ENCODE results near the gene TRPM6.
"Not testable (repeated sequence)": the region's sequence is repeated elsewhere in the genome, so short reads cannot be mapped to it uniquely, and the experiment has no call there.

Gene TRPM6

GRCh38 chr9:74855072-74855471, 32.6 kb downstream of the TRPM6 start:
- no peak for DNase-seq

GRCh38 chr9:74853024-74853423, 34.7 kb downstream of the TRPM6 start:
- not testable (repeated sequence) for DNase-seq

- DNase-seq: no peak
Measured at GRCh38 chr9:74848153-74848525, 39.6 kb downstream of the TRPM6 start.

GRCh38 chr9:74847478-74848152, 40.1 kb downstream of the TRPM6 start:
- no peak for DNase-seq

- no peak for DNase-seq
Measured at GRCh38 chr9:74846766-74847165, 41.0 kb downstream of the TRPM6 start.

GRCh38 chr9:74838351-74838750, 49.4 kb downstream of the TRPM6 start:
- no peak for DNase-seq

GRCh38 chr9:74824654-74825053, 63.1 kb downstream of the TRPM6 start:
- DNase-seq: no peak

GRCh38 chr9:74821636-74822035, 66.1 kb downstream of the TRPM6 start:
- no peak for DNase-seq

GRCh38 chr9:74817816-74818215, 69.9 kb downstream of the TRPM6 start:
- no peak for DNase-seq

- DNase-seq: no peak
Measured at GRCh38 chr9:74817281-74817810, 70.4 kb downstream of the TRPM6 start.

- DNase-seq: no peak
Measured at GRCh38 chr9:74810200-74810599, 77.5 kb downstream of the TRPM6 start.

- no peak for DNase-seq
Measured at GRCh38 chr9:74804018-74804385, 83.7 kb downstream of the TRPM6 start.

GRCh38 chr9:74803376-74804017, 84.2 kb downstream of the TRPM6 start:
- no peak for DNase-seq

- DNase-seq: peak; percentile 13
Measured at GRCh38 chr9:74800226-74800625, 87.5 kb downstream of the TRPM6 start.

- no peak for DNase-seq
Measured at GRCh38 chr9:74795803-74796202, 91.9 kb downstream of the TRPM6 start.

GRCh38 chr9:74795081-74795480, 92.6 kb downstream of the TRPM6 start:
- DNase-seq: no peak

GRCh38 chr9:74784506-74784905, 103.2 kb downstream of the TRPM6 start:
- DNase-seq: no peak

- no peak for DNase-seq
Measured at GRCh38 chr9:74783408-74783807, 104.3 kb downstream of the TRPM6 start.

- peak; percentile 3 for DNase-seq
Measured at GRCh38 chr9:74777136-74777879, 110.4 kb downstream of the TRPM6 start.

GRCh38 chr9:74775396-74775795, 112.3 kb downstream of the TRPM6 start:
- DNase-seq: no peak

- peak; percentile 72 for DNase-seq
Measured at GRCh38 chr9:74773886-74774479, 113.7 kb downstream of the TRPM6 start.

GRCh38 chr9:74772121-74772520, 115.6 kb downstream of the TRPM6 start:
- DNase-seq: no peak

- DNase-seq: no peak
Measured at GRCh38 chr9:74771672-74772071, 116.0 kb downstream of the TRPM6 start.

GRCh38 chr9:74771262-74771585, 116.5 kb downstream of the TRPM6 start:
- no peak for DNase-seq
